HepG2 (cell line): ENCODE data around the gene DOLK. TPM values are rescaled to one million over a fixed set of nuclear protein-coding genes. Genes with fewer than 3 reads are reported as not detected.
A peak's percentile ranks its signal among the peaks of the same experiment; 100 is the strongest.

Experiments used
- AKAP8 ChIP-seq: sonication (generic); formaldehyde crosslinking; IDR thresholded peaks from 2 replicates; pipeline ENCODE4 v1.5.1; 2020; ENCODE audit warnings: mild to moderate bottlenecking, missing genetic modification reagents
- BCL6 ChIP-seq: IDR thresholded peaks from 2 replicates; pipeline ENCODE4 v1.6.1; 2016; ENCODE audit warnings: missing genetic modification reagents, missing compliant biosample characterization
- FOSL1 ChIP-seq: sonication (generic); formaldehyde crosslinking; IDR thresholded peaks from 2 replicates; pipeline ENCODE4 v1.9.0; 2021; ENCODE audit warnings: missing genetic modification reagents, borderline replicate concordance
- GMEB1 ChIP-seq: sonication (generic); formaldehyde crosslinking; IDR thresholded peaks from 2 replicates; pipeline ENCODE4 v1.5.1; 2020; ENCODE audit warnings: missing genetic modification reagents, mild to moderate bottlenecking, borderline replicate concordance
- IKZF4 ChIP-seq: sonication (generic); formaldehyde crosslinking; IDR thresholded peaks from 2 replicates; pipeline ENCODE4 v1.5.1; 2020; ENCODE audit warnings: borderline replicate concordance, mild to moderate bottlenecking, low read depth, missing genetic modification reagents; ENCODE audit errors: not compliant biosample characterization
- IKZF5 ChIP-seq: IDR thresholded peaks from 2 replicates; pipeline ENCODE4 v1.6.1; 2018; ENCODE audit warnings: missing genetic modification reagents, mild to moderate bottlenecking, missing compliant biosample characterization
- REST ChIP-seq, 2 experiments: IDR thresholded peaks; 2 replicates each; pipeline ENCODE4 v1.6.1; 2011 to 2012; ENCODE audit warnings: low read length in 2 of 2, borderline replicate concordance in 1 of 2, low read depth in 1 of 2, mild to moderate bottlenecking in 1 of 2, moderate library complexity in 1 of 2
- RFXANK ChIP-seq: IDR thresholded peaks from 2 replicates; pipeline ENCODE4 v1.6.1; 2016
- SOX5 ChIP-seq: IDR thresholded peaks from 2 replicates; pipeline ENCODE4 v1.6.1; 2016; ENCODE audit warnings: borderline replicate concordance
- THAP8 ChIP-seq: sonication (generic); formaldehyde crosslinking; IDR thresholded peaks from 2 replicates; pipeline ENCODE4 v1.5.1; 2020; ENCODE audit warnings: missing genetic modification reagents, mild to moderate bottlenecking, borderline replicate concordance
- ZBTB14 ChIP-seq: sonication (generic); formaldehyde crosslinking; IDR thresholded peaks from 2 replicates; pipeline ENCODE4 v1.4.0; 2020; ENCODE audit warnings: missing genetic modification reagents
- ZNF331 ChIP-seq: sonication (generic); formaldehyde crosslinking; IDR thresholded peaks from 2 replicates; pipeline ENCODE4 v1.4.0; 2020; ENCODE audit warnings: missing genetic modification reagents
- ZNF512B ChIP-seq: sonication (generic); formaldehyde crosslinking; IDR thresholded peaks from 2 replicates; pipeline ENCODE4 v1.5.1; 2020; ENCODE audit warnings: missing genetic modification reagents, mild to moderate bottlenecking, borderline replicate concordance
- ZNF598 ChIP-seq: sonication (generic); formaldehyde crosslinking; IDR thresholded peaks from 2 replicates; pipeline ENCODE4 v1.5.1; 2020; ENCODE audit warnings: mild to moderate bottlenecking, missing genetic modification reagents, borderline replicate concordance
- ZNF607 ChIP-seq: sonication (generic); formaldehyde crosslinking; IDR thresholded peaks from 2 replicates; pipeline ENCODE4 v1.5.1; 2020; ENCODE audit warnings: missing genetic modification reagents, mild to moderate bottlenecking, borderline replicate concordance
- ZNF749 ChIP-seq: sonication (generic); formaldehyde crosslinking; IDR thresholded peaks from 2 replicates; pipeline ENCODE4 v1.8.0; 2022; ENCODE audit warnings: mild to moderate bottlenecking, missing genetic modification reagents, moderate library complexity, borderline replicate concordance
- polyA plus RNA-seq, 8 experiments: library from polyadenylated mRNA; depleted of rRNA in 3 of 8; stranded (reverse) in 7 of 8; unstranded in 1 of 8; fragments of >200 nt; fragmentation: Illumina TruSeq in 4 of 8; extraction: Trizol in 4 of 8; gene quantifications; 2 replicates each; pipeline versions ENCODE4 v1.2.1 to v1.2.3, GENCODE V29; 2011 to 2016; ENCODE audit warnings: low read depth in 4 of 8, missing spikeins in 1 of 8, mixed read lengths in 1 of 8; ENCODE audit not compliant: insufficient read depth in 1 of 8
- total RNA-seq, 5 experiments: library from RNA; depleted of rRNA; stranded (reverse); fragments of >200 nt; fragmentation: Illumina TruSeq; extraction: Trizol; gene quantifications; 2 replicates each; pipeline ENCODE4 v1.2.3, GENCODE V29; 2016; ENCODE audit warnings: low read depth in 1 of 5

DOLK gene
- total and polyA plus RNA-seq, 2 of the 13 experiments (the other 11 are each of a cell fraction or from before 2014, with no cell fraction given) = 15.4 to 18.7 TPM

- peak; percentile 88 for TF ChIP-seq GMEB1 (CRISPR knock-in tag)
- TF ChIP-seq FOSL1 = no peak
- TF ChIP-seq ZNF598 = no peak
- TF ChIP-seq BCL6 (CRISPR knock-in tag) = peak; percentile 18; the same call in 1 of the 2 replicates
- no peak for TF ChIP-seq ZNF512B (CRISPR knock-in tag)
- peak; percentile 64 for TF ChIP-seq ZBTB14
- TF ChIP-seq ZNF331 = peak; percentile 57
- TF ChIP-seq AKAP8 (CRISPR knock-in tag) = peak; percentile 86; the same call in 1 of the 2 replicates
- TF ChIP-seq IKZF4 = no peak
- TF ChIP-seq IKZF5 (CRISPR knock-in tag) = peak; percentile 62; the same call in 1 of the 2 replicates
- TF ChIP-seq SOX5 (CRISPR knock-in tag) = peak; percentile 59
- no peak for TF ChIP-seq RFXANK (CRISPR knock-in tag)
- TF ChIP-seq ZNF749 (CRISPR knock-in tag) = no peak
- peak in 1 of 2 experiments; percentile 52; a peak in 1 of 4 replicates for TF ChIP-seq REST (IDR thresholded peaks at IDR 0.05; ENCODE audit: borderline replicate concordance in 1 of 2, low read depth in 1 of 2, low read length in 2 of 2)
- TF ChIP-seq THAP8 = no peak
- TF ChIP-seq ZNF607 (CRISPR knock-in tag) = no peak; the same call in 1 of the 2 replicates
Observed at GRCh38 chr9:128947527-128948301, at the start of gene DOLK, which contains the start of gene NUP188 (continued).
